LNCaP clone FGC (cell line): ENCODE results near the gene MAN2B1.
A peak's percentile ranks its signal among the peaks of the same experiment; 100 is the strongest.
"Not testable (repeated sequence)": the region's sequence is repeated elsewhere in the genome, so short reads cannot be mapped to it uniquely, and the experiment has no call there.

Experiments
- DNase-seq: peaks from one replicate; pipeline ENCODE4 v3.0.0-alpha.2; 2011; ENCODE audit warnings: low read depth
- H3K4me3 ChIP-seq: 2 replicates; pipeline ENCODE4 v1.5.1; 2011; ENCODE audit warnings: mild to moderate bottlenecking, low read depth, low read length, control low read depth
- CTCF ChIP-seq: IDR thresholded peaks from 2 replicates; pipeline ENCODE4 v1.5.1; 2012; ENCODE audit warnings: mild to moderate bottlenecking; ENCODE audit not compliant: control insufficient read depth, insufficient read depth; ENCODE audit errors: extremely low read depth

MAN2B1 gene

DNA sequence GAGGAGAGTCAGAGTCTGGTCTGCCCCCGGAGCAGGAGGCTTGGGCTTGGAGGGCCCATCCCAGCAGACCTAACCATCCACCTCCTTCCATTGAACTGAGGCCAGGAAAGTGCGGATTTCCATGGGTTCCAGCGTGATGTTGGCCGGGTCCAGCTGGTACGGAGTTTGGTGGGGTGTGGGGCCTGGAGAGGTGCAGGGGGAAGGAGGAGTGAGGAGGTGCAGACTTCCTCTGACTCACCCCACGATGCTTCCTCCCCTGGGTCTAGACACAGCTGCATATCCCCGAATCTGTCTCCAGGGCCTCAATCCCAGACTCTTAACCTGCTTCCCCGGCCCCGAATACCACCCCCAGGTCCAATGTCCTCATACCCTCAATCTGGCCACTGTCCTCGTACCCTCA lies 20.0 kb downstream of the MAN2B1 start:
- no peak overlapping the region for H3K4me3 ChIP-seq
- DNase-seq: no peak
- TF ChIP-seq CTCF: no peak

GRCh38 chr19:12643716-12644115 lies 22.8 kb downstream of the MAN2B1 start:
- not testable (repeated sequence) for DNase-seq, H3K4me3 ChIP-seq

DNA sequence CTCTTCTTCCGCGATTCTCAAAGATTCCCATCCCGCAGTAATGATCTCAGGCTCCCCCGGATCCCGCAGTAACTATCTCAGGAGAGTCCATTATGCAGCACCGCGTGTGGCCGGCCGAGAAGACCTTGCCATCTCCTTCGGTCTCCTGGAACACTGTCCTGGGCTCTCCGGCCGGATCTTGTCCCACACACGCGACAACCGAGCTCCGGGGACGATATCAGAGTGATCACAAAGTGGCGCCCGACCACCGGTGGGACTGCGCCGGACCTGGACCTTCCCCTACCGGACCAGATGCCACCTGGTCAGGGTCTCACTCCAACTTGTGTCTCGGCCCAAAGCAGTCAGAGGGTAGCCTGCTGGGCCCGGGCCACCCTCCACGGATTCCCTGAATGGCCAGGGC lies 24.0 kb downstream of the MAN2B1 start:
- H3K4me3 ChIP-seq: no peak overlapping the region
- no peak for TF ChIP-seq CTCF
- no peak for DNase-seq

- TF ChIP-seq CTCF: no peak
- no peak overlapping the region for H3K4me3 ChIP-seq
- no peak for DNase-seq
Measured at GRCh38 chr19:12641456-12641855, 25.1 kb downstream of the MAN2B1 start.

- DNase-seq: no peak
- TF ChIP-seq CTCF: peak; percentile 61
- H3K4me3 ChIP-seq: no peak overlapping the region
Measured at GRCh38 chr19:12639901-12640613, 26.5 kb downstream of the MAN2B1 start.

- TF ChIP-seq CTCF: no peak
- DNase-seq: no peak
Measured at GRCh38 chr19:12638611-12639182, 27.8 kb downstream of the MAN2B1 start.

DNA sequence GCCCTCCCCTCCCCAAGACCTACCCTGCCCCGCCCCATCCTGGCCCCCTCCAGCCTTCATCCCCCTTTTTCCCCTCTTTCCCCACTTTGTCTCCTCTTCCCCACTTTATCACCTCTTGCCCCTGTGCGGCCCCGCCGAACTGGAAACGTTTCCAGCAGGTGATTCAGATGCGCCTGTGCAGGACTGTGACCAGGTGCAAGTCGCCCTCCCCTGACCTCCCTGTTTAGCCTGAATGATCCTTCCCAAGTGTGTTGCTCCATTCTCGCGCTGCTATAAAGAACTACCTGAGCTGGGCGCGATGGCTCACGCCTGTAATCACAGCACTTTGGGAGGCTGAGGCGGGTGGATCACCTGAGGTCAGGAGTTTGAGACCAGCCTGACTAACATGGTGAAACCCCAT lies 29.9 kb downstream of the MAN2B1 start:
- no peak overlapping the region for H3K4me3 ChIP-seq
- no peak for TF ChIP-seq CTCF
- DNase-seq: no peak

More at GRCh38 chr19:12638611-12639182, 27.8 kb downstream of the MAN2B1 start:
- no peak overlapping the region for H3K4me3 ChIP-seq
